GM12874 (cell line): Measurements from ENCODE around the gene P2RX6.

ENCODE experiments used
- CTCF ChIP-seq: IDR thresholded peaks from 2 replicates; pipeline ENCODE4 v1.5.1; 2011; ENCODE audit warnings: low read depth, mild to moderate bottlenecking, control low read depth, low read length, moderate library complexity; ENCODE audit not compliant: insufficient read depth

Gene P2RX6

GRCh38 chr22:21010426-21011113, 4.4 kb upstream of the P2RX6 start:
- no peak for TF ChIP-seq CTCF

- no peak for TF ChIP-seq CTCF
Measured at GRCh38 chr22:21012446-21013407, 2.2 kb upstream of the P2RX6 start.

- no peak for TF ChIP-seq CTCF
Measured at GRCh38 chr22:21013657-21014201, 1.2 kb upstream of the P2RX6 start.

- TF ChIP-seq CTCF: no peak
Measured at GRCh38 chr22:21014202-21014725, 701 bp upstream of the P2RX6 start.

- no peak for TF ChIP-seq CTCF
Measured at GRCh38 chr22:21015466-21016006, 571 bp downstream of the P2RX6 start.

GRCh38 chr22:21016644-21017420, 1.9 kb downstream of the P2RX6 start:
- TF ChIP-seq CTCF: no peak
